ENCODE results near the gene WDCP.
A peak's percentile ranks its signal among the peaks of the same experiment; 100 is the strongest.
"Not testable (repeated sequence)": the region's sequence is repeated elsewhere in the genome, so short reads cannot be mapped to it uniquely, and the experiment has no call there.

The WDCP gene

GRCh38 chr2:24046930-24047702, at the start of gene WDCP:
Gene WDCP (minus strand): TSS chr2:24047391. CDS start chr2:24039494, 7,897 bp downstream.
- peak; percentile 99 for ATAC-seq
- peak; percentile 93 for DNase-seq

- not testable (repeated sequence) for ATAC-seq, DNase-seq
Observed at GRCh38 chr2:24095171-24095677, 48.0 kb upstream of the WDCP start.

GRCh38 chr2:24093270-24093669, 46.1 kb upstream of the WDCP start:
- not testable (repeated sequence) for DNase-seq, ATAC-seq

- no peak for DNase-seq
- ATAC-seq, result no peak
Observed at GRCh38 chr2:24088821-24089359, 41.7 kb upstream of the WDCP start.

GRCh38 chr2:24087032-24087431, 39.8 kb upstream of the WDCP start:
- ATAC-seq (no peak), DNase-seq (no peak)

GRCh38 chr2:24086241-24086640, 39.0 kb upstream of the WDCP start:
- ATAC-seq (no peak), DNase-seq (no peak)

GRCh38 chr2:24085200-24085489, 38.0 kb upstream of the WDCP start:
- DNase-seq (no peak), ATAC-seq (no peak)

GRCh38 chr2:24084386-24085199, 37.4 kb upstream of the WDCP start, which contains the start of gene TP53I3:
Gene TP53I3 (minus strand): TSS chr2:24084834. CDS start chr2:24084326, 508 bp downstream.
- ATAC-seq, result peak; percentile 98
- DNase-seq, result peak; percentile 90

- DNase-seq (peak; percentile 54), ATAC-seq (peak; percentile 61)
Observed at GRCh38 chr2:24083567-24084385, 36.6 kb upstream of the WDCP start.

GRCh38 chr2:24082787-24083566, 35.8 kb upstream of the WDCP start:
- DNase-seq (no peak), ATAC-seq (no peak)

GRCh38 chr2:24080701-24081100, 33.5 kb upstream of the WDCP start:
- no peak for DNase-seq
- no peak for ATAC-seq

- DNase-seq, result no peak
Observed at GRCh38 chr2:24077879-24078278, 30.7 kb upstream of the WDCP start.

GRCh38 chr2:24077535-24077877, 30.3 kb upstream of the WDCP start:
- DNase-seq (no peak), ATAC-seq (no peak)

More at GRCh38 chr2:24077879-24078278, 30.7 kb upstream of the WDCP start:
- ATAC-seq, result no peak

GRCh38 chr2:24076849-24077534, 29.8 kb upstream of the WDCP start:
- ATAC-seq (no peak), DNase-seq (peak; percentile 26)

GRCh38 chr2:24075915-24076848, 29.0 kb upstream of the WDCP start, which contains the start of gene SF3B6:
Gene SF3B6 (minus strand): TSS chr2:24076326. CDS start chr2:24076229, 97 bp downstream.
- peak; percentile 99 for DNase-seq
- peak; percentile 96 for ATAC-seq

- DNase-seq, result no peak
Observed at GRCh38 chr2:24075259-24075658, 28.1 kb upstream of the WDCP start.

GRCh38 chr2:24073816-24074215, 26.6 kb upstream of the WDCP start:
- no peak for DNase-seq
- no peak for ATAC-seq

More at GRCh38 chr2:24075259-24075658, 28.1 kb upstream of the WDCP start:
- ATAC-seq, result no peak

GRCh38 chr2:24072259-24072658, 25.1 kb upstream of the WDCP start:
- DNase-seq (no peak), ATAC-seq (no peak)

GRCh38 chr2:24065341-24065740, 18.1 kb upstream of the WDCP start:
- no peak for ATAC-seq
- DNase-seq, result no peak

Data from stimulated activated naive CD8-positive, alpha-beta T cell treated with anti-CD3 and anti-CD28 coated beads, Interleukin-15, Interleukin-2, amounts not matched to agents 100 U/mL and 50 U/mL, for 24 hours (primary cell).